GM19035 (cell line): ENCODE results near the gene AFF3.
"Not testable (repeated sequence)": the region's sequence is repeated elsewhere in the genome, so short reads cannot be mapped to it uniquely, and the experiment has no call there.

ENCODE experiments used
- ATAC-seq: cut with Tn5 transposase; IDR thresholded peaks from one replicate; pipeline ENCODE4 v1.9.1; 2021; ENCODE audit not compliant: unreplicated experiment

Gene AFF3, protein sequence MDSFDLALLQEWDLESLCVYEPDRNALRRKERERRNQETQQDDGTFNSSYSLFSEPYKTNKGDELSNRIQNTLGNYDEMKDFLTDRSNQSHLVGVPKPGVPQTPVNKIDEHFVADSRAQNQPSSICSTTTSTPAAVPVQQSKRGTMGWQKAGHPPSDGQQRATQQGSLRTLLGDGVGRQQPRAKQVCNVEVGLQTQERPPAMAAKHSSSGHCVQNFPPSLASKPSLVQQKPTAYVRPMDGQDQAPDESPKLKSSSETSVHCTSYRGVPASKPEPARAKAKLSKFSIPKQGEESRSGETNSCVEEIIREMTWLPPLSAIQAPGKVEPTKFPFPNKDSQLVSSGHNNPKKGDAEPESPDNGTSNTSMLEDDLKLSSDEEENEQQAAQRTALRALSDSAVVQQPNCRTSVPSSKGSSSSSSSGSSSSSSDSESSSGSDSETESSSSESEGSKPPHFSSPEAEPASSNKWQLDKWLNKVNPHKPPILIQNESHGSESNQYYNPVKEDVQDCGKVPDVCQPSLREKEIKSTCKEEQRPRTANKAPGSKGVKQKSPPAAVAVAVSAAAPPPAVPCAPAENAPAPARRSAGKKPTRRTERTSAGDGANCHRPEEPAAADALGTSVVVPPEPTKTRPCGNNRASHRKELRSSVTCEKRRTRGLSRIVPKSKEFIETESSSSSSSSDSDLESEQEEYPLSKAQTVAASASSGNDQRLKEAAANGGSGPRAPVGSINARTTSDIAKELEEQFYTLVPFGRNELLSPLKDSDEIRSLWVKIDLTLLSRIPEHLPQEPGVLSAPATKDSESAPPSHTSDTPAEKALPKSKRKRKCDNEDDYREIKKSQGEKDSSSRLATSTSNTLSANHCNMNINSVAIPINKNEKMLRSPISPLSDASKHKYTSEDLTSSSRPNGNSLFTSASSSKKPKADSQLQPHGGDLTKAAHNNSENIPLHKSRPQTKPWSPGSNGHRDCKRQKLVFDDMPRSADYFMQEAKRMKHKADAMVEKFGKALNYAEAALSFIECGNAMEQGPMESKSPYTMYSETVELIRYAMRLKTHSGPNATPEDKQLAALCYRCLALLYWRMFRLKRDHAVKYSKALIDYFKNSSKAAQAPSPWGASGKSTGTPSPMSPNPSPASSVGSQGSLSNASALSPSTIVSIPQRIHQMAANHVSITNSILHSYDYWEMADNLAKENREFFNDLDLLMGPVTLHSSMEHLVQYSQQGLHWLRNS (N-terminal part only)

DNA sequence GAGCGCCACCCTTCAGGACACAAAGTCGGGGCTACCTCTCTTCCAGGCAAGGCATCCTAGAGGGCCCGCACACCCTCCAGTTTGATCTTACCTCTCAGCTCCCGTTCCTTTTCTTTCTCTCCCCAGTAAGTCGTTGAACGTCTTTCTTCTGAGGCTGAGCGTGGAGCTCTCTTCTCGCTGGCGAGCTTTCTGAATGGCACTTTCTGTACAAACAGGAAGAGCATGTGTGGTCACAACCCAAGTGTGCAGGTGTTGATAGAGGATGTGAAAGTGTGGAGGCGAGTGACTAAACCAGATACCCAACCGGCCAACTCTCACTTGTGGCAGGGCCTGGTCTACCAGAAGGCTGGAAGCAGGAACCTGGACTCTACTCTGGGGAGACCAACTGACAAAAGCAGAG, at the start of gene AFF3:
TSS of gene AFF3 (minus strand) at position 198 of the 400 bp plus-strand sequence. CDS start 38,136 bp downstream, outside the sequence.
- ATAC-seq, result peak; percentile 98

DNA sequence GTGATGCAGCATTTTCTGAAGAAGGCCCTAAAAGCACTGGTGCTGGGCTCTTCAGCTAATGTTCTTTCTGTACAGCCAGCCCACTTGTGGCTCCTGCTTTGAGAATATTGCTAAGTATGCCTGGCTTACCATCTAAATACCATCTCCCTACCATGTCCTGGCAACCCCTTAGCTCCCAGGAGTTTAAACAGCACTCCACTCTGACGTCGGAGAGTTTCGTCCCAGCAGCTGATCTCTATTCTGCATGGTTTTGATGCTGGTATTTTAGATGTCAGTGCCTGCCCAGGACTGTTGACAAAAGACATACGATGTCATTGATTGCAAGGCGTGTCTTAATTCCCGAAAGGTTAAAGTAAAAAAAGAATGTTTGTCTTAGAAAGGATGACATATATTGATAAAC, 47.0 kb upstream of the AFF3 start:
- ATAC-seq, result no peak

DNA sequence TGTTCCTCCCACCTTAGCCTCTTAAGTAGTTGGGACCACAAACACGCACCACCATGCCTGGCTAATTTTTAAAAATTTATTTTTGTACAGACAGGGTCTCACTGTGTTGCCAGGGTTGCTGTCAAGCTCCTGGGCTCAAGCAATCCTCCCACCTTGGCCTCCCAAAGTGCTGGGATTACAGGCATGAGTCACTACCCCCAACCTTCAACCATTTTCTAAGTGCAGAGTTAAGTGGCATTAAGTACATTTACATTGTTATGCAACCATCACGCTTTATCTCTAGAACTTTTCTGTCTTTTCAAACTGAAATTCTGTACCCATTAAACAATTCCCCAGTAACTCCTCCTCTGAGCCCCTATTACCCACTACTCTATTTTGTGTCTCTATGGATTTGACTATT, 45.9 kb upstream of the AFF3 start:
- ATAC-seq, result no peak

DNA sequence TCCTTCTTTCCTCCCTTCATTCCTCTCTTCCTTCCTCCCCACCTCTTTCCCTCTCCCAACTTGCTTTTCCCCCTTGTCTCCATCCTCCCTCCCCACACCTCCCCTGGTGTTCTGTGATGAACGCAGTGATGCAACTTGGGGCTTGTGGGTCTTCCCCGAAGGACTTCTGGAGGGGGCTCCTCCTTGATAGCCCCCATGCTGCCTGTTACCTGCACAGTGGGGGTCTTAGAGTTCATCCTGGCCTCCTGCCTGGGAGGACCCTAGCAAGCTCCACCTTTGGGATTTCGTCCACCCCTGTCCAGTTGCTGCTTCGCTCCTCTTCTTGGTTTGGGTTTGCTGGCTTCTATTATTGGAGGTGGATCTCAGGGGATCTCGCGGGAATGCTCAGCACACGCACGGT, 43.7 kb upstream of the AFF3 start:
- ATAC-seq, result no peak

DNA sequence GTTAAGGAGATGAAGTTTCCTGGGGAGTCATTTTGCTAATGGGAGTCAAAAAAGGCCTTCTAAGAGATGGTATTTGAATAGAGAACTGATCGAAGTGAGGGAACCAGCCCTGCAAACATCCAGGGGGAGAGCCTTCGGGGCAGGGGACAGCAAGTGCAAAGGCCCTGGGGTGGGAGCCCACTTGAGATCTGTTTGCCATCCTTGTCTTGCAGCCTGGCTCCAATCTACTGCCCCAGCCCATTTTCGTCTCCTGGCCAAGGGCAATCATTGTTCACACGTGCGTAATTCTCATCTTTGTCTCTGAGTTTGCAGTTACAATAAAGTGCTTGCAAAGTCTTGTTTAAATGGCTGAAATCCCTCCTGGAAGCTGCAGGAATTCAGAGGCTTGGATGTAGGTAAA, 43.1 kb upstream of the AFF3 start:
- ATAC-seq, result no peak

DNA sequence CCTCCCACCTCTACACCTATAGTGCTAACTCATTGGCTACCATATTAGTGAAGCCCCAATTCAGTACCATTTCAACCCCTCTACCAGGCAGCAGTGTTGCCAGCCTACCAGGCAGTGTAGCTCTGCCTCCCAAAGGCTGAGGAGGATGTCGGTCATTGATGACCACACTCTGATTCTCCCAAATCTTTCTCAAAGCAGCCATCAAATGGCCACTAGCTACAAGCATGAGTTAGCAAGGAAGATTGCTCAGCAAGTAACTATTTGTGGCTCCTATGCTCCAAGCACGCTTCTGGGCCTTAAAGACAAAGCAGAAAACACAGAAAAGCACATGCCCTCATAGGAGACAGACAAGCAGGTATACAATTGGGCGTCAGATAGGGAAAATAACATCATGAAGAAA, 42.7 kb upstream of the AFF3 start:
- no peak for ATAC-seq

DNA sequence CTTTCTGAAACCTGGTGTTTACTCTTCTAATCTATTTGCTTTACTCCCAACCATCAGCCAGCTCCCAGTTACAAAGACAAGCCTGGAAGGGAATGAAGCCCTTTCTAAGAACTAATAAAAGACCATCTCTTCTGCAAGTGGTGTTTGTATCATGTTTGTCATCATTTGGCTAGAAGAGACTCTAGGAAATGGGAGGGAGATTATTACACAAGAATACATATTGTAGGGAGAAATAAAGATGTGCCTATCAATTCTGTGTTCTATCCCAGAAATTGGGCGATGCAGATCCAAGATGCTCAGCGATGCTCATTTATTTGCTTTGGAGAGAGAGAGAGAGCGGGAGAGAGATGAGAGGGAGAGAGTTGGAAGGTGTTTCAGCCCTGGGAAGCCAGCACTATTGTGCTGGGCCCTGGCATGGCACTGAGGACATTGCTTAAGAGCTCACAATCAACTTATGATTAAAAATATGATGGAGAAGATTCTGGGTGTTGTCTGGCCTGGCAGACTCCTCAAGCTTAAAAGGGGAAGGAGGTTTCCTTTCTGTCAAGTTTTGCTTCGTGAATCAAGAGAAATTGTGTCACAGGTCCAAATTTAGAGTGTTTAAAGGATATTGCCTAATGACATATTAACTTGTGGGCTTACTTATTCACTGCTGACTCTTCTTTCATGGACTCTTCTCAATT, 41.8 kb upstream of the AFF3 start:
- no peak for ATAC-seq

DNA sequence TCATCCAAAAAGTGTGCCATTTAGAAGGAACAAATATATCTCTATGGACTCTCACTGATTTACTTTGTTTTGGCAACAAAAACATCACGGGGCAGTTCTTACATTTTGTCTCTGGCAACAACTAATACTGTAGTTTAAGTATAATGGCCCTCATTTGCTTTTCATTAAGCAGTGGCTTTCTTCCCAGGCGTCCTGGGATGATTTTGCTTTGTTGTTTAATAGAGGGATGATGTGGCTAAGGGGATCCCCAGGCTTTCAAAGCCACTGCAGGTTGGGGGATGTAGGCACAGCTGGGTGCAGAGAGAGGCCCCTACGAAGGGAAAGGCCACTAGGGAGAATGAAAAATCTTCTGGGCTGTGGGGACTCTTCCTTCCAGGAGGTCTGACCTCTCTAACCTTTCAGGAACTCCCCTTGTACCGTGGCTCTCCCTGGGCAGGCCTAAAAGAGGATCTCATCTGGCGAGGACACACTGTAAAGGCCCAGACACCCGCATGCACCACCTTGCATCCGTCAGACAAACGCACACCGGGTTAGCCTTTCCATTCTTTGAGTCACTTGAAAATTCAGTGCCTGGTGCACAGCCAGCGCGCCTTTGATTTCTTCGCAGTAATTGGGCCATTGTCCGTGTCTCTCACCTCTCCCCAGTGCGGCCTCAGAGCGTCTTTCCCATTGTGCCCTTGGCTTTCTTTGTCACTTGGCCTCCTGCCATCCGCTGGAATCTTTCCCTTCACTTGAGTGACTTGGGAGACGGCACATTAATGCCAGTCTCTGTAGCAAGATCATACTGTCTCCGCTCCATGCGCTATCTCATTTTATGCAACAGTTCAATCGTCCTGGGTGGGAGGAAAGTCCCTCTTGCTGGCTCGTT, 40.3 kb upstream of the AFF3 start:
- no peak for ATAC-seq

DNA sequence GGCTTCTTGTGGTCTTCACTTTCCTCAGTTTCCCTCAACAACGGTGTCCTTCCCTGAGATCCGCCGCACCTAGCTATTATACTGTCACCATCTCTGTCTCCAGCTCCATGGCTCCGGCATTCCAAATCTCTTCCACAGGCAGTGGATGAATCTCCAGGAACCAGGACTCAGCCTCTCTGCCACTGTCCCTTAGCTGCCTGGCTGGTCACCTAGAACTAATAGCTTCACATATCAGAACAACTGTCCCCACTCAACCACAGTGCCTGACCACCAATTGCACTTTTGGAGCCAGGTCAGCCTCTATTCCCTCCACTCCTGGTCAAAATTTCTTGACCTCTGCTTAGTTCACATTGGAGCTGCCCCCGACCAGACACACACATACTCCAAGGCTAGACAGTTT, 38.1 kb upstream of the AFF3 start:
- ATAC-seq, result no peak

DNA sequence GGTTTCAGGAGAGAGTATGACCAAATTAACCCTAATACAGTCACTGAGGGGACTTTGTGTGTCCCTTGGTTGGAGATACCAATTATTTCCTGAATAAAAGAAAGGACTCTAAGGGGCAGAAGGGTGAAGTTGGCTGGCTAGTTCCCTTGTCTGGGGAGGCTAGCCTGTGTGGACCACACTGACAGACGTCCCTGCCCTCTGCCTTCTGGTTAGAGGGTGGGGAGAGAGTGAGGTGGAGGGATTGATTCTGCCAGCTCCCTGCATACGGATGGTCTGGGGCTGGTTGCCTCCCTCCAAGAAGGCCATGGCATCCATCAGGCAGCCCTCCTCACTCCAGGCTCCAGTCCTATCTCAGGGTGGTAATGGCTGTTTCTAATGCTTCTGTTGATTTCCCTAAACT, 37.4 kb upstream of the AFF3 start:
- ATAC-seq, result no peak

DNA sequence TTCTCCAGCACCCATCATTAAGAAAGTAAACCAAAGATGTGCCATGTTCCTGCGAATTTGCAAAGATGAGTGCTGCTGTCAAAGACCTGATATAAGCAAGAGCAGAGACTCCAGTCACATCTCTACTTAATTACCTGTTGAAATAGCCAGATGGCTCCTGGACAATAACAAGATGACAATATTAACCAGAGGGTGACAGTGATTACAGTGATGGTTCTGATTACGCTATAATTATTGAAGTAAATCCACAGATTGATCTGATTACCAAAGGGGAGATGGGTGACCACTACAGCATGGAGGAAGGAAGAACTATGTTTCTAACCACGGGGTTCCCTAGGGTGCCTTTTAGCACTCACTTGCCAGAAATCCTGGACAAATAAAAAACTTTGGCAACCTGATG, 36.5 kb upstream of the AFF3 start:
- ATAC-seq, result no peak

DNA sequence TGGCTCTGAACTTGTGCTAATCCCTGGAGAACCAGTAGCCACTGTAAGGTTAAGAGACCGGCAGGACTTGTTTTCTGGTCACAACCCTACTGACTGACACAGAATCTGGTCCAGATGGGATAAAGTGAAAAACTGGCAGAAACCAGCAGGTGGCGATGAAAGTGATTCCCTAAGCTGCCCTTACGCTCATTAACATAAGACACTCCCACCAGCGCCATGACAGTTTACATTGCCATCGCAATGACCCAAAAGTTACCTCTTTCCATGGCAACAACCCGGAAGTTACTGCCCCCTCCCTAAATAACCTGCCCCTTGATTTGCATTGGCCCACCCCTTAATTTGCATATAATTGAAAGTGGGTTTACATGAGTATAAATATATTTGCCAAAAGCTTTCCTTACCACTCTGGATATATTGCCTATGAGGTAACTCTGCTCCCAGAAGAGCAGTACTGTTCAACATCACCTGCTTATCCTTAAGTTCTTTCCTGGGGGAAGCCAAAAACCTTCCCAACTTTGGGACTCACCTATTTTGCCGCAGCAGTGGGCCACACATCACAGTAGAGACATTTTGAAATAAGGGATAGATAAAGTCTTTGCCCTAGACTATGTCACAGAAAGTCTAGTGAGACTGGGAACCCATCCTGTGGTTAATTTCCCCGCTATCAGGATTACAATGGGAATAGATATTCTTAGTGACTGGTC, 35.8 kb upstream of the AFF3 start:
- ATAC-seq, result no peak

DNA sequence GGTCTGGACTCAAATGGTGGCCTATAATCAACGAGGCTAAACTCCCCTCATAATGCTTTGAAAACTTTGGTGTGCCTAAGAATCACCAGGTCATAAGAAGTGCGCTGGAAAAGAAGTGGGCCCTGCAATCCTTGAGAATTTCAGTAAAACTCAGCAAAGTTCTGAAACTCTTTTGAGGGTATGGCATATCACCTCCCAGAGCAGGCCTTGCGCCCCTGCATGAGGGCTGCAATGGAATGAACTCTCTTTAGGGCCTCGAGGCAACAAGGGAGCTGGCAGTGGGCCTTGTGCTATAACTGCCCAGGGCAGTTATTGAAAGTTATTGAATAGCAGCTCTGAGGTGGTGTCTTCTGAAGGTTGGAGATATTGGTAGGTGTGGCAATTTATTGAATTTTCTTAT, 34.5 kb upstream of the AFF3 start:
- no peak for ATAC-seq

DNA sequence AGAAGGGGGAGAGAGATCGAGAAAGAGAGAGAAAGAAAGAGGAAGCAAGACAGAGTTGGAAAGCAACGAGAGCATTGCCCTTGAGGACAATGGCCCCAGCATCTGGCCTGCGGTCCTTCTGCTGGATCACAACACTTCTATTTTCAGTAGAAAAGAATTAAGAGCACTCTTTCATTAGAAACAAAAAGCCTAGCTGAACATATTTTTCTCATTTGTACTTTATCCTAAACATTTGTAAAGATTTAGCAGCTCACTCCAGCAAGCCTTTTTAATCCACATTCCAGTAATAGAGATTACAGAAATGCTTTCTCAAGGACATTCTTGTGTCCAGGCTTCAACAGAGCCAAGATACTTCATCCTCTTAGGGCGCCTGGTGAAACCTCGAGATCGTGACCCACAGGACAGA, 31.6 kb upstream of the AFF3 start:
- ATAC-seq, result no peak

DNA sequence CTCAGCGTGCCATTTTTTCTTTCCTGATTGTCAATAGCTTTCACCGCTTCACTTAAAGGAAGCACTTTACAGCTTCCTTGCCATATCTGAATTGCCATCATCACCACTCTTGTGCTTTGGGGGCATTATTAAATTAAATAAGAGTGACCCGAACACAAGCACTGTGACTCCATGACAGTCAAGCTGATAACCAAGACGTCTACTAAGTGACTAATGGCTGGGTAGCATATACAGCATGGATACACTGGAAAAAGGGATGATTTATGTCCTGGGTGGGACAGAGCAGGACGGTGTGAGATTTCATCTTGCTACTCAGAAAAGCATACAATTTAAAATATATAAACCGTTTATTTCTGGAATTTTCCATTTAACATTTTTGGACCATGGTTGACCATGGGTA, 24.3 kb upstream of the AFF3 start:
- ATAC-seq, result no peak

DNA sequence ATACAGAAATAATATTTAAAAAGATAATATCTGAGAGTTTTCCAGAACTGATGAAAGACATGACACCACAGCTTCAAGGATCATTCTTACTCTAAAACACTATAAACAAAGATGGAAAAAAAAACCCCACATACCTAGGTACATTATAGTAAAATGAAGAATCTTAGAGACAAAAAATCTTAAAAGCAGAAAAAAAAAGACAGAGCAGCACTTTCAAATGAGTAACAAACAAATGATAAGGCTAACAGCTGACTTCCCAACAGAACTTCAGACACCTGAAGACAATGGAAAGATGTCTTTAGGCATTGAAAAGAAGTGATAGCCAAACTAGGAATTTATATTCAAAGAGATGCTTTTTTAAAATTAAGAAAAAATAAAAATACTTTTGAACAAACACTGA, 21.2 kb upstream of the AFF3 start:
- no peak for ATAC-seq

DNA sequence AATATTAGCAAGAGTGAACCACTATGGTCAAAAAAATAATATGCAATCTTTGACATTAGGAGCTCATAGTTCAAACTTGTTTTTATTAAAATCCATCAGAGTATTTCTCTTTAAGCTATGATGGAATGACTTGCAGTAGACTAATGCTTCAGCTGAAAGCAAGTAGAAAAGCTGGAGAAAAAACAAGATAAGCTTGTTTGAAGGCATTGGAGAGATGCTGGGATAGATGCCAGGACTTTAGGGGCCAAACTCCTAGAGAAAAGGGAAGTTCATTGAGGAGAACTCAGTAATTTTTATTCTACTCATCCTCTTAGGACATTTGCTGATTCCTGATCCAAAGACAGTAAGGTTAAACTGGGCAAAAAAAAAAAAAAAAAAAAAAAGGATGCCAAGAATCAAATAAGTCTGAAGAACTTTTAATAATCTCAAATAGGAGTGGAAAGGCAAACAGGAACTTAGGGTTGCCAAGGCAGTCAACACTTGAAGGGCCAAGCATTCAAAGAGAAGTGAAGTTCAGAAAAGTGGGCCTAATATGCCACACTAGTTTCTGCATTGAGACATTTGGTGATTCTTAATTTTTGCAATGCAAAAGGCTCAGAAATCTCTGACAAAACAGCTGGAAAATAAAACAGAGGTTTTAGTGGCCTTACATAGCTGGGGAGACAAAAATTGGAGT, 19.7 kb upstream of the AFF3 start:
- ATAC-seq, result no peak

DNA sequence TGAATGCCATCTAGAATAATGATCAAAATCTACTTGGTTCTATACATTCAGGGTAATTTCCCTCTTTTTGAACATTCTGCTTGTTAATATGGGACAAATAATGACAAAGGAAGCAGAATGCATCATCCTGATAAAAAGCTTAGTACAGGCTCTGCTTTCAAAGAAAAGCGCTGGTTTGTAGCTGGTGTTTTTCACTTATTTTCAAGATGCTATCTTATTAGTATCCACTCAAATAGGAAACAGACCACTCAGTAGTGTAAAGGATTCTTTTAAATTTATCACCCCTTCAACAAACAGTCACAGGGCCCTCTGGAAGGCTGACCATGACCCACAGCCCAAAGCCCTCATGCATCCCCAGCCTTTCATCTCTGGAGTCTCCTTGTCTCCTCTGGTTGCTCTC, 18.0 kb upstream of the AFF3 start:
- ATAC-seq, result no peak

DNA sequence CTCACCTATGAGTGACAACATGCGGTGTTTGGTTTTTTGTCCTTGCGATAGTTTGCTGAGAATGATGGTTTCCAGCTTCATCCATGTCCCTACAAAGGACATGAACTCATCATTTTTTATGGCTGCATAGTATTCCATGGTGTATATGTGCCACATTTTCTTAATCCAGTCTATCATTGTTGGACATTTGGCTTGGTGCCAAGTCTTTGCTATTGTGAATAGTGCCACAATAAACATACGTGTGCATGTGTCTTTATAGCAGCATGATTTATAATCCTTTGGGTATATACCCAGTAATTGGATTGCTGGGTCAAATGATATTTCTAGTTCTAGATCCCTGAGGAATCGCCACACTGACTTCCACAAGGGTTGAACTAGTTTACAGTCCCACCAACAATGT, 9.4 kb upstream of the AFF3 start:
- not testable (repeated sequence) for ATAC-seq
